Erythroblast (primary cell): ENCODE measurements around the gene NRXN3.
A peak's percentile ranks its signal among the peaks of the same experiment; 100 is the strongest.

Experiments used
- DNase-seq, 2 experiments: peaks; one replicate each; lab custom pipeline; 2025; lab: John Stamatoyannopoulos, UW
- GATA1 ChIP-seq: IDR thresholded peaks from 2 replicates; pipeline ENCODE4 v1.6.1; 2011; ENCODE audit warnings: low read depth, mild to moderate bottlenecking, control low read depth, low read length, moderate library complexity
- POLR2A ChIP-seq: IDR thresholded peaks from 2 replicates; pipeline ENCODE4 v1.6.1; 2011; ENCODE audit warnings: mild to moderate bottlenecking, low read length

Gene NRXN3

DNA sequence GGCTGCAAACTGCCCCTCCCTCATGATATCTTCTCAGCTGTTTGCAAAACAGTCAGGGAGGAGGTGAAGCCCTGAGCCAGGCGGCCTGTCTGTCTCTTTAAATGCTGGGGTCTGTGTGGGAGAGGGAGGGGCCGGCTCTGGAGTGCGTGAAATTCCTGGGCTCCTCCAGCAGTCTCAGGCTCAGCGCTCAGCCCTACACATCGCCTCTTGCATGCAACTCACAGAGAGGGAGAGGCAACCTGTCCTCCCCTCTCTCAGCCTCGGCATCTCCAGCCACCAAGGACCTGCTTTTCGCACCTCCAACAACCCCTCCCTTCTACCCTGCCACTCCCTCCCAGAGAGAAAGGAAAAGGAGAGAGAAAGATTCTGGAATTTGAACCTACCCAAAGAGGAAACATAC, at the start of gene NRXN3:
TSS of gene NRXN3 (plus strand) at position 171 of the 400 bp plus-strand sequence. CDS start 72,721 bp downstream, outside the sequence.
- DNase-seq = no peak
- TF ChIP-seq GATA1 (no peak), POLR2A (no peak)

DNA sequence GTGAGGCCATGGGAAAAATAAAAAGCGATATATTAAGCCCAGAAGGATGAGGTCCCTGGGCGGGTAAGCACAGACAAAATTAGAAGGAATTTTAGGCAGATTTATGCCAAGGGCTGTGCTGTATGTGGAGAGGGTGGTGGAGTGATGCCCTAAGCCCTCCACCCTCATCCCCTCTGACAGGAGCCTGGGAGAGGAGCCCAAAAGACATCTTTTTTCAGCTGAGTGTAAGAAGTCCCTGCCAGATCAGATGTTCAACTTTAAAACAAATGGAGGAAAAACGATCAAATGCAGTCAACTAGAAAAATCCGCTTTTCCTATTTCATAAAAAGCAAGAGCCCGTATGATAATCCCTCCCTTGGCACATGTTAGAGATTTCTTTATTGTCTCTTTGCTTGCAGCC, 47.7 kb upstream of the NRXN3 start:
- no peak for TF ChIP-seq GATA1
- TF ChIP-seq POLR2A = no peak
- DNase-seq = no peak

DNA sequence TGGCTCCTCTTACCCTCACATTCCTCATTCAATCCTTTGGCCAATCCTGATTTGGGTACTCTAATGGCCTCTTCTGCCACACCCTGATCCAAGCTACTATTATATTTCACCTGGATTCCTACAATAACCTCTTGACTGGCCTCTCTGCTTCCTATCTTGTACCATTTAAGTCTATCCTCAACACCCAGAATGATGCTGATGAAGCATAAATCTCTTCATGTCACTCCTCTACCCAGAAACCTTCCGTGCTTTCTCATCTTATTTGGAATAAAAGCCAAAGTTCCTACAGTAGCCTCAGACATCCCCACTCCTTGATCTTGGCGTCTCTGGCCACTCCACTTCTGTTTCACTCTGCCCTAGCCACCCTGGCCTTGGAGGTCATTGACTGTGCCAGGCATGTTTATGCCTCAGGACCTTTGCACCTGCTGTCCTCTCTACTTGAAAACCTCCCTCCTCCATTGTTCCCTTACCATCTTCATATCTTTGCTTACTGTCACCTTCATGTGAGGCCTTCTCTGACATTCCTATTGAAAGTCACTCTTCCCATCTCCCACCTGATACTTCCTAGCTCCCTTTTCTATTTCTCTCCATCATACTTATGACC, 46.4 kb upstream of the NRXN3 start:
- no peak for DNase-seq
- TF ChIP-seq POLR2A (no peak), GATA1 (no peak)

DNA sequence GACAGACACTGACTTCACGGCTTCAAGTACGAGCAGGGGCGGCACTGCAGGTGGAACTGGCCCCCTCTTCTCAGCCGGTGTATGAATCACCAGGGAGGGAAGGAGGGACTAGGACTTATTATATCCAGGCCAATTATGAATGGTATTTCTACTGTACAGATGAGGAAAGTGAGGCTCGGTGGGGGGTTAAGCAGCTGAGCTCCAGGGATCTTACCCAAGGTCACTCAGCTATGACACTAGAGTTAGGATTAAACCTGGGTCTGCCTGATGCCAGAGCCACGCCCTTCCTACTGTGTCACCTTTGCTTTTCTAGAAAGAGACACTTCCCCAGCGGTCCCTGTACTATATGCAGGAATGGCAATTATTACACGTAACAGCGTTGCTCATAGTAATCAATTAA, 42.2 kb upstream of the NRXN3 start:
- no peak for DNase-seq
- TF ChIP-seq GATA1 = no peak
- TF ChIP-seq POLR2A = no peak

GRCh38 chr14:78129375-78129774, 40.8 kb upstream of the NRXN3 start:
- DNase-seq = no peak
- TF ChIP-seq GATA1 (no peak), POLR2A (no peak)

DNA sequence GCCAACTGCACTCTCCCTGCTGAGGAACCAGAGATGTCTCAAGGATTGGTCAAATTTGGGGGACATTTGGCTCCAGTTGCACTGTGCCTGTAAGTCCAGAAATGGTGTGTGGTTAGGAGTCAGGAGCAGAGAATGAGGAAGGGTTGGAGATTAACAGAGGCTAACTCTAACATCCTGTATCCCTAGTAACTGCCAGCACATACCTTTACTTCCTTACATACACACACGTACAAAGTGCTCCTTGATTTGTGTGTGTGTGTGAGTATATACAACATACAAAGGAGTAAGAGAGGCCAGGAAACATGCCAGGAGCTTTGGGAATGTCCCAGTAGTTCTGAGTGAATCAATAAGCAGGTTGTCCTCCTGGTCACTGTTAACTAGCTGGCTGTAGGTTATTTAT, 39.8 kb upstream of the NRXN3 start:
- DNase-seq = no peak
- TF ChIP-seq GATA1 (no peak), POLR2A (no peak)

DNA sequence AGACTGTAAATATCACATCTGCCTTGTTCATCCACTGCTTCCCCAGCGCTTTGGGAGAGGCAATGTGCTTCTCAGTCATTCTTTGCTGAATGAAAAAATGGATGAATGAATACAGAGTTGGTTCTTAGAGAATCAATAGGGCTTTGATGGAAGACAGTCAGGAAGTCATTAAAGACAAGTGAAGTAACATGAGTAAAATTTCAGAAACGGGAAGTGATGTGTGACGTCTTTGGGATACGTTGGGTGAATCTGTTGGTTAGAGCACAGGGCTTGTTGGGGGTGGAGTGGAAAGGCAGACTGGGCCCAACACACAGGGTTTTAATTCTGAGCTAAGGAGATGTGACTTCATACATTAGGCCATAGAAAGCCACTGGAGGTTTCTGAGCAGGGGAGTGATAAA, 39.0 kb upstream of the NRXN3 start:
- DNase-seq = no peak
- no peak for TF ChIP-seq GATA1
- no peak for TF ChIP-seq POLR2A

- TF ChIP-seq GATA1 (no peak), POLR2A (no peak)
- no peak for DNase-seq
Observed at GRCh38 chr14:78131616-78132015, 38.6 kb upstream of the NRXN3 start.

DNA sequence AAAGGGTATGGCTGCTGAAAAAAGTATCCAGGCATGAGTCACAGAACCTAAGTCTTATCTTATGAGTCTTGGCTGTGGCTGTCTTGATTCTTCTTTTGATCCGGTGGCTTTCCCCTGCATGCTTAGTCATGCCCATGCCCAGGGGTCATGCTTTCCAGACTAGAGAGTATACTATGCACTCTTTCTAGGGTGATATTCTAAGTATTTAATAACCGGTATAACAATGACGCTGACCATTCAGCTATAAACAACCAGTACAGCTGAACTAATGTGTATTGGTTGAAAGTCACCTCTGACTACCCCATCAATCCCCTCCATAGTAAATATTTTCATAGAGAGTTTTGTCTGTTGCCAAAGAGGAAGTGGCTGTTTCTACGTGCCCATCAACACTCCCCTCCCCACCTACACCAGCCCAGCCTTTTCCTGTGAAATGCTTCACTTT, 34.7 kb upstream of the NRXN3 start:
- DNase-seq = peak; percentile 42 to 50
- TF ChIP-seq POLR2A (no peak), GATA1 (no peak)

DNA sequence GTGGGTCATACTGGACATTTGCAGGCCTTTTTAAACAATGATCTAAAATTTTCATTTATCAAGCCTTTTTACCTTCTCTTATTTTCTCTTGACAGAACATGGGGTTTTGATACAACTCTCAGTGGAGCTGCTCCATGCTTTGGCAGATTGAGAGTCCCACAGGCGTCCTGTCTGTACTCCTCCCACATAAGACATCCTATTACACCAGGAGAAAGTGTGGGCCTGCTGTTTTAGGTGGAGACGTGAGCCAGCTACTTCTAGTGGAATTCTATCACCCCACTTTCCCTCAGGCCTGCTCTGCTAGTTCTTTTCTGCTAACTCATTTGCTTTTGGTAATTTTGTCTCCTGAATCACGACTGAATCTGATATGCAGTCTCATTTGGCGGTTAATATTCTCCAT, 33.5 kb upstream of the NRXN3 start:
- TF ChIP-seq GATA1 = no peak
- TF ChIP-seq POLR2A = no peak
- DNase-seq = no peak

DNA sequence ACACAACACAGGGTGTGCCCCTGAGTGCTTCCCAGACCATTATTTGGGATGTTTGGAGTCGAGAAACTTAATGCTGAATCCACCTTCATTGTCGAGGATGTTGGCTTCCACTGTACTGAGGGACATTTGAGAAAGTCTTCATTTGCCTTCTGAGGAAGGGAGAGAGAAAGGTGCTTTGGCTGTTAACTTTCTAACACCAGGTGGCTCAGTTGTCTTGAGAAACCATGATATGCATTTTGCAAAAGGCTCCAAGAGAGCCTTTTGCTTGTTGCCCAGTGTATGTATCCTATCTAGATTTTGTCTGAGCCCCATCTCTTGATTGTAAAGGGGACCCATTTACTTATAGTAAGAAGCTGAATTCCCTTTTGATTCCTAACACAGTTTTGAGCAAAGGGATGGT, 28.6 kb upstream of the NRXN3 start:
- TF ChIP-seq POLR2A = no peak
- no peak for TF ChIP-seq GATA1

GRCh38 chr14:78142998-78143397, 27.2 kb upstream of the NRXN3 start:
- peak in 1 of 2 experiments; percentile 54 for DNase-seq
- TF ChIP-seq POLR2A (no peak), GATA1 (no peak)

More for the DNA sequence above, 28.6 kb upstream of the NRXN3 start:
- DNase-seq = peak in 1 of 2 experiments; percentile 31

GRCh38 chr14:78143489-78144145, 26.6 kb upstream of the NRXN3 start:
- peak; percentile 57 to 81 for DNase-seq
- TF ChIP-seq POLR2A (no peak), GATA1 (no peak)

GRCh38 chr14:78152201-78153063, 17.7 kb upstream of the NRXN3 start:
- TF ChIP-seq POLR2A (no peak), GATA1 (no peak)
- DNase-seq = no peak

- no peak for TF ChIP-seq GATA1
- no peak for TF ChIP-seq POLR2A
- DNase-seq = peak; percentile 5 to 38
Observed at GRCh38 chr14:78153064-78153341, 17.2 kb upstream of the NRXN3 start.
